HG03039 (cell line): ENCODE results near the gene GREB1.

Experiments
- ATAC-seq: cut with Tn5 transposase; IDR thresholded peaks from one replicate; pipeline ENCODE4 v1.9.1; 2021; ENCODE audit warnings: mild to moderate bottlenecking, moderate library complexity; ENCODE audit not compliant: unreplicated experiment

GREB1 gene

DNA sequence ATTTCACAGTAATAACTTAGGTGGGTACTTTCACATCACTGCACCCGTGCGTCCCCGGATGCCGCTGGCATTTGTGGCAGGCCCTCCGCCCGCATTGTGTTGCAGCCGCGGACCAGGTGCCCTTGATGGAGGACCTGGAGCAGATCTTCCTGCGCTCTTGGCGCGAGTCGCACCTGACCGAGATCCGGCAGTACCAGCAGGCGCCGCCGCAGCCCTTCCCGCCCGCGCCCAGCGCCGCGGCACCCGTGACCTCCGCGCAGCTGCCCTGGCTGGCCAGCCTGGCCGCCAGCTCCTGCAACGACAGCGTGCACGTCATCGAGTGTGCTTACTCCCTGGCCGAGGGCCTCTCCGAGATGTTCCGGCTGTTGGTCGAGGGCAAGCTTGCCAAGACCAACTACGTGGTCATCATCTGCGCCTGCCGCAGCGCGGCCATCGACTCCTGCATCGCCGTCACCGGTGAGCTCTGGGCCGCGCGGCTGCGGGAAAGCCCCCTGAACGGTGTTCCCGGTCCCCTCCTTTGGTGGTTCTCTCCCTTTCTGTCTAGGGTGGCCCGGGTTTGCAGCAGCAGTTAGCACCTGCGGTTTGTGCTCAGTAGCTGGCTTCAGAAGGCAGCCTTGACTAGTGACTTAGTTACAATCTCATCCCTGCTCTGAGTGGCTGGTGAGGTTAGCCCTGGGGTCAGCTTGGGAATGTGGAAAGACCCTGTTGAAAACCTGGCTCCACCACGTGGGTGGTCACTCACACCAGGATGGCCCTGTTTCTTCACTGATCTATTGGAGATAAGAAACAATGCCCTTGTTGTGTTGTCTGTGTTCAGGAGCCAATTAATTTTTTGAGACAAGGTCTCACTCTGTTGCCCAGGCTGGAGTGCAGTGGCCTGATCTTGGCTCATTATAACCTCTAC lies 59.1 kb downstream of the GREB1 start:
- ATAC-seq = no peak

DNA sequence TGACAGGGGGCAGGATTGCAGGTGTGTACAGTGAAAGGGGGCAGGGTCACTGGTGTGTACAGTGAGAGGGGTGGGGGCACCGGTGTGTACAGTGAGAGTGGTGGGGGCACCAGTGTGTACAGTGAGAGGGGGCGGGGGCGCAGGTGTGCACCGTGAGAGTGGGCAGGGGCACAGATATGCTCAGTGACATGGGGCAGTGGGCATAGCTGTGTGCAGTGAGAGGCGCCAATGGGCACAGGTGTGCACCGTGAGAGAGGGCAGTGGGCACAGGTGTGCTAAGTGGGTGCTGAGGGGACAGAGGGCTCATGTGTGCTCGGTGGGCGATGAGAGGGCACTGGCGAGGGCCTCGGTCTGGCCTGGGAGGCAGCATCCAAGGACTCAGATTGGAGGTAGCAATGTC lies 63.0 kb downstream of the GREB1 start:
- no peak for ATAC-seq

DNA sequence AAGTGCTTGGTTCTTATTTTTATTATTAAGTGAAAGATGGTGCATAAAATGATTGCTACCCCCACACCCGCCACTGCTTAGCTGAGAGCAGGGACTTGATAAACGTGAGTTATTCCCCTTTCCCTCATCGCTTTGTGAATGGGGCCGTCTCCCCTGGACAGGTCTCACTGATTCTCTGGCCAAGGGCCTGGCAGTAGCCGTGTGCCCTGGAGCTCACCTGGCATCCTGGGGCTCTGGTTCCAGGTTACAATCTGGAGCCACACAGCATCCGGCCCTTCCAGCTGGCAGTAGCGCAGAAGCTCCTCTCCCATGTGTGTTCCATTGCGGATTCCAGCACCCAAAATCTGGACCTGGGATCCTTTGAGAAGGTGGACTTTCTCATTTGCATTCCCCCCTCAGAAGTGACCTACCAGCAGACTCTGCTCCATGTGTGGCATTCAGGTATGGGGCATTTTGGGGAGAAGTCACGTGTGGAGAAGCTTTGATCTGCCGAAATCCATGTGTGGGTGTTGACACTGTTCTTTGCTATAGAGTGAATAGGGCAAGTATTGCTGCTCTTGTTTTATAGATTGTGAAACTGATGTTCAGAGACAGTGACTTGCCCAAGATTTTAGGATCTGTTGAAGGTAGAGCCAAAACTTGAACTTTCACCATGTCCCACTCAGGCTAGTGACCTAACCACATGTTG lies 63.8 kb downstream of the GREB1 start:
- no peak for ATAC-seq

DNA sequence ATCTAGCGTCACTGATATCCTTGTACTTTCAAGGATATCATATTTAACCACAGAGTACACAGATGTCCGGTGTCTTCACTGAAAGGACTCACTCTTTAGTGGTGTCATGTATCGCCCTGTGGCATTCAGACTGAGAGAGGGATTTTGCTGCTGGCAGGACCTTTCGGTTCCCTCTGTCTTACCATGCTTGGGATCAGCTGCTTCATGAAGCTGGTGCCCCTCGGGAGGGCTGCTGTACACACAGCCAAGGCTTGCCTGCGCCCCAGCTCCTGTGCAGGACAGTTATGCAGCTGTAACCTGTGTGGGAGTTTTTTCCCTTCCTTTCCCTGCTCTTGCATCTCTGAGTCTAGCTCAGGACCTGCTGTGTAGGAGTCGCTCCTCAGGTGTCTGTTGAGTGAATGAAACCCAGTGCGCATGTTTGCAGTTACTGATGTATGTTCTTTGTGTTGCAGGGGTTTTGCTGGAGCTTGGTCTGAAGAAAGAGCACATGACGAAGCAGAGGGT lies 64.4 kb downstream of the GREB1 start:
- no peak for ATAC-seq

DNA sequence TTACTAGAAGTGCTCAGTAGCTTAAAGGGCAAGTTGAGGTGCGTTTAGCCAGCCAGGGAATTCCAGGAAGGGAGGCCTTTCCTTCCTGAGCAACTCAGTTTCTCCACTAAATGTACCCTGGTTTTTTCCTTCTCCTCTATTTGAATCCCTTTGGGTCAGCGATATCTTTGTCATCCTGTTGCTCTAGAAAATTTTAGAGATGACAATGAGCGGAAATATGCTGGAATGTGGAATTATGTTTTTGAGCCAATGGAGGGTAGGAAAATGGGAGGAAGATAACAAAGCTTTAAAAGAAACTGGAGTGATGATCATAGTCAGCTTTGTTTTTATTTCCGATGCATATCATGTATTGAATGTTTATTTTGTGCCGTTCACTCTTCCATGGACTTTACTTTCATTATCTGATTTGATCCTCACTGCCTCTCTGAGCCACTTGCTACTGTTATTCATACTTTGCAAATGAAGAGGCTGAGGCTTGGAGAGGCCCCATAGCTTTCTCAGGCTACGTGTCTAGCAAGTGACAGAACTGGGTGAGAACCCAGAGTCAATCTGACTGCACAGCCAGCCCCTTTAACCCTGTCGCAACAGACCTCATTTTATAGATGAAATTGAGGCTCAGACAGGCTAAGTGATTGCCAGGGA lies 68.8 kb downstream of the GREB1 start:
- ATAC-seq = no peak

DNA sequence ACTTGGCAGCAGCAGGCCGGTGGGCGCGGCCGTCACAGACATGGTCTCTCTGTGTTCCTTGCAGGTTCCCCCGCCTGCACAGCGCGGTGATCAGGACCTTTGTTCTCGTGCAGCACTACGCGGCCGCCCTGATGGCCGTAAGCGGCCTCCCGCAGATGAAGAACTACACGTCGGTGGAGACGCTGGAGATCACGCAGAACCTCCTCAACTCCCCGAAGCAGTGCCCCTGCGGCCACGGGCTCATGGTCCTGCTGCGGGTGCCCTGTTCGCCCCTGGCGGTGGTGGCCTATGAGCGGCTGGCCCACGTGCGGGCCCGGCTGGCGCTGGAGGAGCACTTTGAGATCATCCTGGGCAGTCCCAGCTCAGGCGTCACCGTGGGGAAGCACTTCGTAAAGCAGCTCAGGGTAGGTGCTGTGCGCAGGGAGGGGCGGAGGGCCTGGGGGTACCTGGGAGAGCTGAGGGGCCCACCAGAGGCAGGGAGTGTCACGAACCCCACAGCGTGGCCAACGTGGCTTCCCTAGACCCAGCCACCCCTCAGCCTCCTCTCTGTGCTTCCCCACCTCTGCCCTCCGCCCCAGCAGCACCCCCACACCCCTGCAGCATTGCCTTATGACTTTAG lies 76.9 kb downstream of the GREB1 start:
- ATAC-seq = no peak

DNA sequence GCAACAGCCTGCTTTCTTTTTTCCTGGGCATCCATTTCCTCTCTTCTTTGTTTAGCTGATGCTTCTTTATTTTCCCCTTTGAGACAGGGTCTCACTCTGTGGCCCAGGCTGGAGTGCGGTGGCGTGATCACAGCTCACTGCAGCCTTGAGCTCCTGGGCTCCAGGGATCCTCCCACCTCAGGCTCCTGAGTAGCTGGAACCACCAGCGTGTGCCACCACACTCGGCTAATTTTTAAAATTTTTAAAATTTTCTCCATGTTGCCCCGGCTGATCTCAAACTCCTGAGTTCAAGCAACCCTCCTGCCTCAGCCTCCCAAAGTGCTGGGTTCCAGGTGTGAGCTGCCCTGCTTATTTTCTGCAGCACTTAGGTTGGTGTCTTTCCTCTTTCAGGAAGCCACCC lies 77.4 kb downstream of the GREB1 start:
- ATAC-seq = no peak

DNA sequence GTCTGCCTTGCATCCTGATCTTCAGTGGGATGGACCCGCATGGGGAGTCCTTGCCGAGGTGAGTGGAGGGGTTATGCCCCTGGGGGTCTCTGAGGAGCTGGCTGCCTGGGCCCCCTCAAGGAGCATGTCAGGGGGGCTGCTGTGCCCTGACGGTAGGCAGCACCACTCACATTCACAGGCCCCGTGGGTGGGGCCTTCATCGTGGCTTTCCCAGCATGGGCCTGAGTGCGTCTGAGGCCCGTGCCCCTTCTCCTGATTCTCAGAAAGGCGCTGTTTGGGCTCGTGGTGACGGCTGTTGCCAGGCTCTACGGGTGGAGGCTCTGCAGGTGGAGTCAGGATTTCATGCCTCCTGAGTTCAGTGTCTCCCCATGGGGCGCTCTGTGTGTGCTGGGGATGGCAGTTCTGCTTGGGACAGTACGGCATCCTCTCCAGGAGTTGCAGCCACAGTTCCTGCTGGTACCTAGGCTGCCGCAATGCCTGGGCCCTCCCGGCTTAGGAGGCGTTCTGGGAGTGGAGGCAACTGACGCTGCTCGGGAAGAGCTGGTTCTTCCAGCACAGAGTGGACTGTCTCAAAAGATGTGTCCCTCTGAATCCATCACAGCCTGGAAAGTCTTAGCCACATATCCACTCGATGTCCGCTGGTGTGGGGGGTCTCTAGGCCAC lies 78.8 kb downstream of the GREB1 start:
- ATAC-seq = no peak

DNA sequence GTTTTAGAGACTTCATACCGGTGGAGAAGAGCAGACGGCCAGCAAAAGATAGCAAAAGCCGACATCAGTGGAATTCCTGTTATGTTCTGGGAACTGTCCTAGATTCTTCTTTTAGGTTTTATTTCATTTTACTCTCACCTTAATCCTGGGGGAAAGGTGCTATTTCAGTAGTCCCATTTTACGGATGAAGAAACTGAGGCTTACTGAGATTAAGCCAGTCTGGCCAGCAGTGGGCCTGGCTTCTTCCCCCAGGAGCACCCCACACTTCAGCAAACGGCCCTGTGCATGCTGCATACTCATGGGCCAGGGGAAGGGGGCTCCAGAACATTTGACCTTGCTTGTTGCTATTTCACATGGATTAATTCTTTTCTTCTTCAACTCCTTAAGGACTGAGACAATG lies 79.5 kb downstream of the GREB1 start:
- ATAC-seq = no peak

DNA sequence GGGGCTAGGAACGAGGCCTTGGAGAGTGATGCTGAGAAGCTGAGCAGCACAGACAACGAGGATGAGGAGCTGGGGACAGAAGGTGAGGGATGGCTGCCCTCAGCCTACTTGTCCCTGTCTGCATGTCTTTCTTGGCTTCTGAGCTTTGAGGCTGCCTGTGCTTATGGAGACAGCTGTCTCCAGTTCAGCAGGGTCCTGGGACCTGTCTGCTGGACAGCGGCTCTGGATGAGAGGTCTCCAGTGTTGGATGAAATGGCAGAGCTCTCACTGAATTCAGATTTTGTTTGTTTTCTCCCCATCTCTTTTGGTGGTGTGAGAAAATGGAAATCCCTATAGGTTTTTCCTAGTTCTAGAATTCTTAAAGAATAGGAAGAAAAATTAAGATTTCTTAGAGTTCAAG lies 81.4 kb downstream of the GREB1 start:
- ATAC-seq = no peak

DNA sequence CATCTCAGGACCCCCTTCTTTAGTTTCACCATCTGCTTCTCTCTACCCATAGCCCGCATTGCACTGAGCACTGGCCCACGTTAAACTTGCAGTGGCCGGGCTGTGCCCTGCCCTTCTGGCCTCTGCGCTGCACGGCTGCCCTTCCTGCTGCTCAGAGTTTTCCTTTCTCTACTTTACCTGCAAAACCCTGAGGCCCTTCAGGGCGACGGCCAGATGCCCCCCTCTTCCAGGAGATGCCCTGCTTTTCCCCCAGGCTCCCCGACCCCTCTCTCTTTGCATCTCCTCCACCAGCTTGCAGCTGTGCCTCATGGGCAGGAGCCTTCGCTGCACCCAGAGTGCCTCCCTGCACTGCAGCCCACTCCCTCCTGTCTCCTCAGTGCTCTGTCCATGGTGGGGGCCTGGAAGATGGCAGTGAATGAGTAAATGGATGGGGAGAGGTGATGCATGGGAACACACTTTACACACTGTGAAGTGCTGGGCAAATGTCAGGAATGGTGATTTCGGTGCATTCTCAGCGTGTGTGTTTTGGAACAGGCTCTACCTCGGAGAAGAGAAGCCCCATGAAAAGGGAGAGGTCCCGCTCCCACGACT lies 82.3 kb downstream of the GREB1 start:
- no peak for ATAC-seq

DNA sequence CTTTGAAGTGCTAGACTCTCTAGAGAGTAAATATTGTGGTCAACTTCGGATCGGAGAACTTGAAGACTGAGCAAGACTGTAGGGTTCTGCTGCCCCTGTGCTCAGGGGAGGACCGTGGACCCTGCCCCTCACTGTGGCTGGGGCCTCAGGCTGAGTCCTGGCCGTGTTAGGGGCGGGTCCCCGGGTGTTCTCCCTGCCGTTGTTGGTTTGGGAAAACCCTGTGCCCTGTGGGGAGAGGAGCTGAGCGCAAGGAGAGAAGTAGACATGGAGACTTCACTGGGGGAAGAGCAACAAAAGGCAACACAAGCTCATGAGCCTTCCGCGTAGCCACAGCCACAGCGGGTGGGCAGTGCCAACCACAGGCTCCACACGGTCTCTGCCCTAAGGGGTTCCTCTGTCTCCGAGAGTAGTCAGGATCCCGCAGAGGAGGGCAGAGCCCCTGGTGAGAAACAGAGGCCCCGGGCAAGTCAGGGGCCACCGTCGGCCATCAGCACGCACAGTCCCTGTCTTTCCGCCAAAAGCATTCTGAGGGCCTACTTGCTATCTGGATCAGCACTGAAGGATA lies 83.1 kb downstream of the GREB1 start:
- ATAC-seq = no peak

DNA sequence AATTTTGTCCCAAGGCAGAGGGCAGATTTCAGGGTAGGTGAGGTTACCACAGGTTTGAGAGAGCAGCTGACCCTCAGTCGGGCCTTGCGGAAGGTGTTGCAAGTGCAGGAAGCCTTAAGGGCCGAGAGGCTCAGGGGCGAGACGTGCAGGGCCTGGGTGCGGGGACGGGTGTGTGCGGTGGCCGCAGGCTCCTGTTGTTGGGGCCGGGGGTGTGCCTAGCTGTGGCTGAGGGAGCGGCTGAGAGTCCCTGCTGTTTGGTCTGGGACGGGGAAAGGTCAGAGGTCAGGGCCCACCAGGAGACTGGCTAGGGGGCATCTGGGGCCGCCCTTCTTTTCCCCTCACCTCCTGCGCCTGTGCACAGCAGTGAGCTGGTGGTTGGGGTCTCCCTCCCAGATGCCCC lies 83.7 kb downstream of the GREB1 start:
- ATAC-seq = no peak

DNA sequence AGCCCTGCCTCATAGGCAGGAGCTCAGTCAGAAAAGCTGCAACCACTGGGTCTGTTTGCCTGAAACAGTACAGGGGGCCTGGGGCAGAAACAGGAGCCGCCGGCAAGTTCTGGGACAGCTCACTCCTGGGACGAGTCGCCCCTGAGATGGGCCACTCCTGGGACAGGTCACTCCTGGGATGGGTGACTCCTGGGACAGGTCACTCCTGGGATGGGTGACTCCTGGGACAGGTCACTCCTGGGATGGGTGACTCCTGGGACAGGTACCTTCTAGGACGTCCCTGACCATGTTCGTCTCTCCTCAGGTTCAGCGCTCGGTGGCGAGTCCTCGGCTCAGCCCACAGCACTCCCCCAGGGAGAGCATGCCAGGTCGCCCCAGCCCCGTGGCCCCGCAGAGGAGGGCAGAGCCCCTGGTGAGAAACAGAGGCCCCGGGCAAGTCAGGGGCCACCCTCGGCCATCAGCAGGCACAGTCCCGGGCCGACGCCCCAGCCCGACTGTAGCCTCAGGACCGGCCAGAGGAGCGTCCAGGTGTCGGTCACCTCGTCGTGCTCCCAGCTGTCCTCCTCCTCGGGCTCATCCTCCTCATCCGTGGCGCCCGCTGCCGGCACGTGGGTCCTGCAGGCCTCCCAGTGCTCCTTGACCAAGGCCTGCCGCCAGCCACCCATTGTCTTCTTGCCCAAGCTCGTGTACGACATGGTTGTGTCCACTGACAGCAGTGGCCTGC lies 84.3 kb downstream of the GREB1 start:
- ATAC-seq = no peak

DNA sequence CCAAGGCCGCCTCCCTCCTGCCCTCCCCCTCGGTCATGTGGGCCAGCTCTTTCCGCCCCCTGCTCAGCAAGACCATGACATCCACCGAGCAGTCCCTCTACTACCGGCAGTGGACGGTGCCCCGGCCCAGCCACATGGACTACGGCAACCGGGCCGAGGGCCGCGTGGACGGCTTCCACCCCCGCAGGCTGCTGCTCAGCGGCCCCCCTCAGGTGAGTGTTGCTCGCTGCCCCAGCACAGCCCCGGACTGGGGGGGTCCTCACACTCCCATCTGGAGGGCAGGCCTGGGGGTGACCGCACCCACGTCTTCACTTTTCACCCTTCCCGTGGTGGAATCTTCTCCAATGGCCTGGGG lies 84.8 kb downstream of the GREB1 start:
- ATAC-seq = no peak

DNA sequence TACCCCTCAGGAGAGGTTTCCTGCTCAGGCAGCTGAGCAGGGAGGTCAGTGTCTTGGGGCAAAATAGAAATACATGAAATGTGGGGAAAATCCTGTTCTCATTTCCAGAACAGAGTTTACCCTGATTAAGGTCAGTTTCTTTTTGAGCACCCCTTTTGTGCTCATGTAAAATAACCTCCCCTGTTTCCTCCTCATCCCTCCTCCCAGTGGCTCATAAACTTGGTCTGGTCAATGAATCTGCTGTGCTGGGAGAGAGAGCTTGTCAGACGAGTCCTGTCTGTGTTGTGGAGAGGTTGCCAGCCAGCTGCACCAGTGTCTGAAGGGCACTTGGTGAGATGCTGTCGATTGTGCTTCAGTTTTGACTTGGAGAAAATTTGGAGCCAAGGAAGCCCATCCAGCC lies 87.6 kb downstream of the GREB1 start:
- ATAC-seq = no peak

DNA sequence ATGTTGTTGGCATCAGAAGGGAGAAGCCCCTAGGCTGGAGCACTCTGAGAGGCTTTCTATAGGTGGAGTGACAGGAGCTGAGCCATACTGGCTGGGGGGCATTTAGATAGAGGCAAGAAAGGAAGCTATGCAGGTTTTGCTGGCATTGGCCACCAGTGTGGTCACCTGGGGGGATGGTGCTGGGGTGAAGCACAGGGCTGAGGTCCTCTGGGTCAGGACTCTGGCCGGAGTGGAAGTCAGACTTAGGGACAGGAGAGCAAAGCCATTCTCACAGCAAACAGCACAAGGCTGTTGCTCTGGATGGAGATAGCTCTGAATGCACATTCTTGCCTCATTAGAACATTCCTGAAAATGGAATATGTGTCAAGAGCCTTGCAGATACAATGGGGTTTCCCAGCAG lies 88.8 kb downstream of the GREB1 start:
- ATAC-seq = no peak

DNA sequence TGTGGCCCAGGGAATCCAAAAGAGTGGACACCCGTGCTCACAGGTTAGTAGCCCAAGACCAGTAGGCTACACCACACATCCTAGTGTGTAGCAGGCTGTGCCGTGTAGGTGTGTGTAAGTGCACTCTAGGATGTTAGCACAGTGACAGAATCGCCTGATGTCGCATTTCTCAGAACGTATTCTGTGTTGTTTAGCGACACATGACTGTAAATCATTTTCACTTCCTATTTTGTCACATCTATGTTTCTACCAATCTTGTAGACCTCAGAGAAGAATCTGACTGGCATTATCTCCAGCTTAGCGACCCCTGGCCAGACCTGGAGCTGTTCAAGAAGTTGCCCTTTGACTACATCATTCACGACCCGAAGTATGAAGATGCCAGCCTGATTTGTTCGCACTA lies 91.0 kb downstream of the GREB1 start:
- ATAC-seq = no peak

DNA sequence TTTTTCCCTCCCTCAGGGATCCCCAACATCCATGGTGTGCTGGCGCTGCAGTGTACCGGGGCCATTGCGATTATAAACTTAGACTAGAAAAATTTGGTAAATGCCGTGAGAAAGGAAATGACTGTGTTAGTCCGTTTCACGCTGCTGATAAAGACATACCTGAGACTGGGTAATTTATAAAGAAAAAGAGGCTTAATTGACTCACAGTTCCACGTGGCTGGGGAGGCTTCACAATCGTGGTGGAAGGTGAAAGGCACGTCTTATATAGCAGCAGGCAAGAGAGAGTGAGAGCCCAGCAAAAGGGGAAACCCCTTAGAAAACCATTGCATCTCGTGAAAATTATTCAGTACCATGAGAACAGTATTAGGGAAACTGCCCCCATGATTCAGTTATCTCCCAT lies 91.8 kb downstream of the GREB1 start:
- no peak for ATAC-seq

DNA sequence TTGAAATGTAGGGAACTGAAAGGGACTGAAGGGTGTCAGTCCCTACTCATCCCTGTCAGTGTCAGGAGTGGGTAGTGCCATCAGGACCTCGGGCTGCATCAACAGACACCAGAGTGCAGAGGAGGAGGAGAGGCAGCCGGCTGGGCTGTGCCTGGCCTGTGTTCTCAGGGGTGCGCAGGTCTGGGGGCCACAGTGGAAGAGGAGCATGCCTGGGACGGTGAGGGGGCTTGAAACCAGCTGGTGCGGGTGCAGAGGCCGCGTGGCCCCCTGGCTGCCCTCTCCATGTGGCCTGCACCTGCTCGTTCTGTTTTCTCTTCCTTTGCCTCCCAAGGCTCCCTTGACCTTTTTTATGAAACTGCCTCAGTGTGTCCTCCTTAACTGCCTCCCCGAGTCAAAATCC lies 94.8 kb downstream of the GREB1 start:
- no peak for ATAC-seq
